Astrocyte (in vitro differentiated cells and primary cell): ENCODE data around the gene SLX4. TPM values are rescaled to one million over a fixed set of nuclear protein-coding genes. Genes with fewer than 3 reads are reported as not detected.

Experiments
- DNase-seq: peaks from one replicate; pipeline ENCODE4 v3.0.0-alpha.2; 2010; ENCODE audit warnings: low read depth
- FAIRE-seq: peaks from 2 replicates; lab custom pipeline; 2011; peaks lifted over from hg19 to GRCh38; lab: Jason Lieb, UNC
- H2AFZ ChIP-seq: 2 replicates; pipeline ENCODE4 v1.6.0; 2012; ENCODE audit warnings: low read depth, low read length, inconsistent platforms
- H3K27ac ChIP-seq: 2 replicates; pipeline ENCODE4 v1.5.1; 2011; ENCODE audit warnings: low read depth, low read length, inconsistent platforms
- H3K27me3 ChIP-seq: 2 replicates; pipeline ENCODE4 v1.6.0; 2011; ENCODE audit warnings: low read length, inconsistent platforms; ENCODE audit not compliant: insufficient read depth
- H3K36me3 ChIP-seq: 2 replicates; pipeline ENCODE4 v1.5.1; 2011; ENCODE audit warnings: low read length, inconsistent platforms; ENCODE audit not compliant: insufficient read depth
- H3K4me1 ChIP-seq: 2 replicates; pipeline ENCODE4 v1.5.1; 2011; ENCODE audit warnings: low read length, inconsistent platforms; ENCODE audit not compliant: insufficient read depth
- H3K4me2 ChIP-seq: 2 replicates; pipeline ENCODE4 v1.6.0; 2012; ENCODE audit warnings: low read length, inconsistent platforms
- H3K4me3 ChIP-seq: 2 replicates; pipeline ENCODE4 v1.5.1; 2011; ENCODE audit warnings: low read depth, mild to moderate bottlenecking, low read length, inconsistent platforms; ENCODE audit not compliant: insufficient read depth
- H3K79me2 ChIP-seq: 2 replicates; pipeline ENCODE4 v1.6.0; 2012; ENCODE audit warnings: mild to moderate bottlenecking, low read length, inconsistent platforms; ENCODE audit not compliant: insufficient read depth
- H3K9ac ChIP-seq: 2 replicates; pipeline ENCODE4 v1.6.0; 2012; ENCODE audit warnings: mild to moderate bottlenecking, low read length, inconsistent platforms
- H3K9me3 ChIP-seq: 2 replicates; pipeline ENCODE4 v1.5.1; 2012; ENCODE audit warnings: low read depth, mild to moderate bottlenecking, low read length, inconsistent platforms; ENCODE audit not compliant: insufficient read depth
- H4K20me1 ChIP-seq: 2 replicates; pipeline ENCODE4 v1.6.0; 2012; ENCODE audit warnings: low read length, inconsistent platforms; ENCODE audit not compliant: insufficient read depth
- H3K27ac Mint-ChIP-seq: one replicate; pipeline ENCODE4 v1.8.0; 2021; ENCODE audit warnings: mild to moderate bottlenecking, mixed read lengths; ENCODE audit not compliant: unreplicated experiment
- H3K27me3 Mint-ChIP-seq: one replicate; pipeline ENCODE4 v1.8.0; 2021; ENCODE audit warnings: low read depth, mixed read lengths; ENCODE audit not compliant: unreplicated experiment
- H3K36me3 Mint-ChIP-seq: one replicate; pipeline ENCODE4 v1.8.0; 2021; ENCODE audit warnings: low read depth, mixed read lengths; ENCODE audit not compliant: unreplicated experiment
- H3K4me1 Mint-ChIP-seq: one replicate; pipeline ENCODE4 v1.8.0; 2021; ENCODE audit warnings: low read depth, mixed read lengths; ENCODE audit not compliant: unreplicated experiment
- H3K4me3 Mint-ChIP-seq: one replicate; pipeline ENCODE4 v1.8.0; 2021; ENCODE audit warnings: mild to moderate bottlenecking, moderate library complexity, mixed read lengths; ENCODE audit not compliant: unreplicated experiment
- H3K9me3 Mint-ChIP-seq: one replicate; pipeline ENCODE4 v1.8.0; 2021; ENCODE audit warnings: mild to moderate bottlenecking, mixed read lengths; ENCODE audit not compliant: unreplicated experiment
- EZH2 ChIP-seq: IDR thresholded peaks from 2 replicates; pipeline ENCODE4 v1.6.1; 2012; ENCODE audit warnings: mild to moderate bottlenecking, low read length, inconsistent platforms; ENCODE audit not compliant: insufficient read depth
- total RNA-seq: library from RNA; stranded (reverse); gene quantifications from 2 replicates; pipeline ENCODE4 v1.2.1, GENCODE V29; 2021
- TF ChIP-seq, protein P1 (sequence below): IDR thresholded peaks from 2 replicates; pipeline ENCODE4 v1.5.1; 2011; ENCODE audit warnings: low read depth, mild to moderate bottlenecking, inconsistent platforms, low read length, moderate library complexity; ENCODE audit not compliant: insufficient read depth

The SLX4 gene
- total RNA-seq, 1 donor from 2014 or later: 7.8 TPM

DNA sequence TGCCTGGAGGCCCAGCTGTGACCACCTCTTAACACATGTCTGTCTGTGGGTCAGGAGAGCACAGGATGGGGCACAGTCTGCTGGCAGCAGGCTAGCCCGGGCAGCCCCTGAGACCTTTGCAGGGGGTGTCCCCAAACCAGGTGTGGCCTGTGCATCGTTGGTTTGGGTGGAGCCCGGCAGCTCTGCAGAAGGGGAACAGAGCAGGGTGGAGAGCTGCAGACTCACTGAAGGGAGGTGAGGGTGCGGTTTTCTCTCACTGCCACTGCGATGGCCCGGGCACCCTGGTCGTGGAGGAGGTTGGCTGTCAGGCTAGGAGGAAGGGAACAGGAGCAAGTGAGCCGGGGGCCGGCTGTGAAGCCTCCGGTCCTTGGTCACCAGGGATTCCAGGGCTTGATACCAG is 63.0 kb downstream of the SLX4 start:
- H3K27me3 Mint-ChIP-seq: peaks cover 29% of the 10 kb centered on the region
- Histone ChIP-seq H2AFZ (no peak overlapping the region), H3K27me3 (no peaks in the 10 kb centered on the region), H4K20me1 (no peaks in the 10 kb centered on the region), H3K4me2 (no peak overlapping the region), H3K79me2 (no peaks in the 10 kb centered on the region), H3K9ac (no peak overlapping the region), H3K4me3 (no peak overlapping the region), H3K4me1 (no peaks in the 10 kb centered on the region), H3K27ac (no peak overlapping the region), H3K36me3 (no peaks in the 10 kb centered on the region), H3K9me3 (no peaks in the 10 kb centered on the region)
- H3K9me3 Mint-ChIP-seq: no peaks in the 10 kb centered on the region
- H3K36me3 Mint-ChIP-seq: no peaks in the 10 kb centered on the region
- TF ChIP-seq, protein P1, sequence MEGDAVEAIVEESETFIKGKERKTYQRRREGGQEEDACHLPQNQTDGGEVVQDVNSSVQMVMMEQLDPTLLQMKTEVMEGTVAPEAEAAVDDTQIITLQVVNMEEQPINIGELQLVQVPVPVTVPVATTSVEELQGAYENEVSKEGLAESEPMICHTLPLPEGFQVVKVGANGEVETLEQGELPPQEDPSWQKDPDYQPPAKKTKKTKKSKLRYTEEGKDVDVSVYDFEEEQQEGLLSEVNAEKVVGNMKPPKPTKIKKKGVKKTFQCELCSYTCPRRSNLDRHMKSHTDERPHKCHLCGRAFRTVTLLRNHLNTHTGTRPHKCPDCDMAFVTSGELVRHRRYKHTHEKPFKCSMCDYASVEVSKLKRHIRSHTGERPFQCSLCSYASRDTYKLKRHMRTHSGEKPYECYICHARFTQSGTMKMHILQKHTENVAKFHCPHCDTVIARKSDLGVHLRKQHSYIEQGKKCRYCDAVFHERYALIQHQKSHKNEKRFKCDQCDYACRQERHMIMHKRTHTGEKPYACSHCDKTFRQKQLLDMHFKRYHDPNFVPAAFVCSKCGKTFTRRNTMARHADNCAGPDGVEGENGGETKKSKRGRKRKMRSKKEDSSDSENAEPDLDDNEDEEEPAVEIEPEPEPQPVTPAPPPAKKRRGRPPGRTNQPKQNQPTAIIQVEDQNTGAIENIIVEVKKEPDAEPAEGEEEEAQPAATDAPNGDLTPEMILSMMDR: no peak
- TF ChIP-seq EZH2: no peak
- H3K4me1 Mint-ChIP-seq: no peaks in the 10 kb centered on the region
- FAIRE-seq (no peak), DNase-seq (no peak)
- no peak overlapping the region for H3K27ac Mint-ChIP-seq
- H3K4me3 Mint-ChIP-seq: no peak overlapping the region

DNA sequence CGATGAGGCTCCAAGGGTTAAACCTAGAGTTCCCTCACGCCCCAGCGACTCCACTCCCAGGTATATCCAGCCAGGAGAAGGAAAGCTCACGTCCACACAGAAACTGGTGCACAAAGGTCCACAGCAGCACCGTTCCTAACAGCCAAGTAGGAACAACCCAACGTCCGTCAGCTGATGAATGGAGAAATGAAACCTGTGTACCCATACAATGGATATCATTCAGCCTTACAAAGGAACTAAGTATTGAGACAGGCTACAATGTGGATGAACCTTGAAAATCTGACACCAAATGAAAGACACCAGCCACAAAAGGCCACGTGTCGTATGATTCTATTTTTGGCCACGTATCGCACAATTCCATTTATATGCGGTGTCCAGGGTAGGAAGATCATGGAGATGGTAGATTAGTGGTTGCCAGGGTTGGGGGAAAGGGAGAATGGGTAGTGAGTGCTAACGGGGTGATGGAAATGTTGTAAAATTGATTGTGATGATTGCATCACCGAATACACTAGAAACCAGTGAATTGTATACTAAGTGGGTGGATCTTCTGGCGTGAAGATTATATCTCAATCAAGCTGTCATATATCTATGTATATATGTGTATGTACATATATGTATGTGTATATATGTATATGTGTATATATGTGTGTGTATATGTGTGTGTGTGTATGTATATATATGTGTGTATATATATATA is 64.3 kb downstream of the SLX4 start:
- no peak overlapping the region for H3K4me2 ChIP-seq
- Mint-ChIP-seq H3K4me1 (no peaks in the 10 kb centered on the region), H3K36me3 (no peaks in the 10 kb centered on the region), H3K27me3 (peaks cover 22% of the 10 kb centered on the region), H3K9me3 (no peaks in the 10 kb centered on the region), H3K27ac (no peak overlapping the region), H3K4me3 (no peak overlapping the region)
- H2AFZ ChIP-seq: no peak overlapping the region
- no peaks in the 10 kb centered on the region for H3K79me2 ChIP-seq
- H3K9me3 ChIP-seq: no peaks in the 10 kb centered on the region
- no peak for FAIRE-seq
- H4K20me1 ChIP-seq: no peaks in the 10 kb centered on the region
- no peak overlapping the region for H3K4me3 ChIP-seq
- no peaks in the 10 kb centered on the region for H3K4me1 ChIP-seq
- no peak for TF ChIP-seq EZH2
- TF ChIP-seq, protein P1: no peak
- DNase-seq: no peak
- H3K9ac ChIP-seq: no peak overlapping the region
- no peaks in the 10 kb centered on the region for H3K36me3 ChIP-seq
- no peaks in the 10 kb centered on the region for H3K27me3 ChIP-seq
- H3K27ac ChIP-seq: no peak overlapping the region
